Duodenal mucosa (tissue), 2 donors: ENCODE results near the gene LRP1.

Source experiments
- H3K27ac ChIP-seq: one replicate; pipeline ENCODE4 v1.7.0; 2013; ENCODE audit warnings: low read depth, low read length
- H3K27me3 ChIP-seq, 2 donors: one replicate each; pipeline ENCODE4 v1.7.0; 2013; ENCODE audit warnings: low read length in 2 of 2, control low read depth in 1 of 2; ENCODE audit not compliant: insufficient read depth in 2 of 2, control insufficient read depth in 1 of 2
- H3K36me3 ChIP-seq, 2 donors: one replicate each; pipeline ENCODE4 v1.7.0; 2013; ENCODE audit warnings: low read length in 2 of 2, control low read depth in 1 of 2; ENCODE audit not compliant: insufficient read depth in 2 of 2, control insufficient read depth in 1 of 2
- H3K4me1 ChIP-seq, 2 donors: one replicate each; pipeline ENCODE4 v1.7.0; 2013; ENCODE audit warnings: low read length in 2 of 2, control low read depth in 1 of 2; ENCODE audit not compliant: insufficient read depth in 2 of 2, control insufficient read depth in 1 of 2
- H3K4me3 ChIP-seq, 2 donors: one replicate each; pipeline ENCODE4 v1.7.0; 2013; ENCODE audit warnings: low read length in 2 of 2, low read depth in 1 of 2
- H3K9ac ChIP-seq, 2 donors: one replicate each; pipeline ENCODE4 v1.7.0; 2013; ENCODE audit warnings: low read length in 2 of 2, low read depth in 1 of 2
- H3K9me3 ChIP-seq, 2 donors: one replicate each; pipeline ENCODE4 v1.7.0; 2013; ENCODE audit warnings: low read length in 2 of 2, control low read depth in 1 of 2; ENCODE audit not compliant: control insufficient read depth in 1 of 2

LRP1 gene

GRCh38 chr12:57135527-57136326, 7.4 kb downstream of the LRP1 start:
- Histone ChIP-seq H3K27me3 (no peaks in the 10 kb centered on the region), H3K27ac (peak overlapping the region; percentile 64), H3K9ac (no peak overlapping the region), H3K36me3 (peaks cover 4 to 13% of the 10 kb centered on the region in 2 donors), H3K4me1 (peaks cover 56 to 58% of the 10 kb centered on the region in 2 donors), H3K4me3 (no peak overlapping the region), H3K9me3 (no peaks in the 10 kb centered on the region)

- Histone ChIP-seq H3K9ac (no peak overlapping the region), H3K27ac (no peak overlapping the region), H3K4me1 (peaks cover 32 to 36% of the 10 kb centered on the region in 2 donors), H3K9me3 (no peaks in the 10 kb centered on the region), H3K36me3 (peaks cover 20 to 38% of the 10 kb centered on the region in 2 donors), H3K27me3 (no peaks in the 10 kb centered on the region), H3K4me3 (peak overlapping the region; percentile 16 to 31)
Observed at GRCh38 chr12:57138526-57139272, 10.4 kb downstream of the LRP1 start.

GRCh38 chr12:57139796-57140649, 11.7 kb downstream of the LRP1 start:
- H3K9me3 ChIP-seq = no peaks in the 10 kb centered on the region
- no peak overlapping the region for H3K27ac ChIP-seq
- no peak overlapping the region for H3K4me3 ChIP-seq
- H3K9ac ChIP-seq = no peak overlapping the region
- no peaks in the 10 kb centered on the region for H3K27me3 ChIP-seq
- H3K36me3 ChIP-seq = peaks cover 27 to 50% of the 10 kb centered on the region in 2 donors
- peaks cover 31 to 34% of the 10 kb centered on the region in 2 donors for H3K4me1 ChIP-seq

GRCh38 chr12:57141249-57141648, 13.0 kb downstream of the LRP1 start:
- Histone ChIP-seq H3K9me3 (no peaks in the 10 kb centered on the region), H3K27me3 (no peaks in the 10 kb centered on the region), H3K36me3 (peaks cover 32 to 58% of the 10 kb centered on the region in 2 donors), H3K27ac (no peak overlapping the region), H3K9ac (no peak overlapping the region), H3K4me1 (peaks cover 38 to 39% of the 10 kb centered on the region in 2 donors), H3K4me3 (no peak overlapping the region)

GRCh38 chr12:57142121-57142520, 13.8 kb downstream of the LRP1 start:
- Histone ChIP-seq H3K27ac (no peak overlapping the region), H3K4me1 (peaks cover 41 to 46% of the 10 kb centered on the region in 2 donors), H3K36me3 (peaks cover 32 to 58% of the 10 kb centered on the region in 2 donors), H3K9ac (no peak overlapping the region), H3K4me3 (no peak overlapping the region), H3K9me3 (no peaks in the 10 kb centered on the region), H3K27me3 (no peaks in the 10 kb centered on the region)

- no peak overlapping the region for H3K9ac ChIP-seq
- no peak overlapping the region for H3K4me3 ChIP-seq
- peaks cover 46 to 48% of the 10 kb centered on the region in 2 donors for H3K4me1 ChIP-seq
- no peaks in the 10 kb centered on the region for H3K9me3 ChIP-seq
- no peaks in the 10 kb centered on the region for H3K27me3 ChIP-seq
- H3K36me3 ChIP-seq = peaks cover 32 to 58% of the 10 kb centered on the region in 2 donors
- no peak overlapping the region for H3K27ac ChIP-seq
Observed at GRCh38 chr12:57142727-57143126, 14.4 kb downstream of the LRP1 start.

GRCh38 chr12:57143454-57143853, 15.2 kb downstream of the LRP1 start:
- no peaks in the 10 kb centered on the region for H3K9me3 ChIP-seq
- H3K36me3 ChIP-seq = peaks cover 32 to 58% of the 10 kb centered on the region in 2 donors
- no peak overlapping the region for H3K4me3 ChIP-seq
- peaks cover 46 to 48% of the 10 kb centered on the region in 2 donors for H3K4me1 ChIP-seq
- H3K9ac ChIP-seq = no peak overlapping the region
- no peaks in the 10 kb centered on the region for H3K27me3 ChIP-seq
- H3K27ac ChIP-seq = no peak overlapping the region

GRCh38 chr12:57145460-57146059, 17.3 kb downstream of the LRP1 start:
- H3K9me3 ChIP-seq = no peaks in the 10 kb centered on the region
- peaks cover 48 to 53% of the 10 kb centered on the region in 2 donors for H3K4me1 ChIP-seq
- no peak overlapping the region for H3K27ac ChIP-seq
- H3K27me3 ChIP-seq = no peaks in the 10 kb centered on the region
- no peak overlapping the region for H3K4me3 ChIP-seq
- H3K9ac ChIP-seq = no peak overlapping the region
- peaks cover 32 to 51% of the 10 kb centered on the region in 2 donors for H3K36me3 ChIP-seq

- no peak overlapping the region for H3K4me3 ChIP-seq
- peaks cover 32 to 53% of the 10 kb centered on the region in 2 donors for H3K36me3 ChIP-seq
- H3K9me3 ChIP-seq = no peaks in the 10 kb centered on the region
- peak overlapping the region in 1 of 2 donors; percentile 34 for H3K9ac ChIP-seq
- H3K27me3 ChIP-seq = no peaks in the 10 kb centered on the region
- H3K4me1 ChIP-seq = peaks cover 48 to 58% of the 10 kb centered on the region in 2 donors
- H3K27ac ChIP-seq = no peak overlapping the region
Observed at GRCh38 chr12:57146092-57146491, 17.8 kb downstream of the LRP1 start.
